AG04449 (cell line): ENCODE data around the gene BCR.
"Not testable (repeated sequence)": the region's sequence is repeated elsewhere in the genome, so short reads cannot be mapped to it uniquely, and the experiment has no call there.

Source experiments
- CTCF ChIA-PET: fragments of 350-600 bp; formaldehyde crosslinking; extraction: SDS; loops from one replicate; lab custom pipeline; 2021; ENCODE audit warnings: antibody characterized with exemption; lab: Yijun Ruan, JAX
- POLR2A ChIA-PET: fragments of 400-600, 350-600 bp; formaldehyde crosslinking; extraction: SDS; loops from one replicate; lab custom pipeline; 2020; ENCODE audit warnings: antibody characterized with exemption, inconsistent platforms; lab: Yijun Ruan, JAX
- DNase-seq: peaks from one replicate; pipeline ENCODE4 v3.0.0-alpha.2; 2010; ENCODE audit warnings: low read depth, low spot score
- H3K4me3 ChIP-seq: 2 replicates; pipeline ENCODE4 v1.5.1; 2011; ENCODE audit warnings: low read depth, mild to moderate bottlenecking, control low read depth, low read length
- TF ChIP-seq, protein P1 (sequence below): IDR thresholded peaks from one replicate; pipeline ENCODE4 v1.5.1; 2011; ENCODE audit warnings: mild to moderate bottlenecking, moderate library complexity, low read length, control low read depth, inconsistent platforms; ENCODE audit not compliant: insufficient read depth; ENCODE audit errors: missing control alignments

The BCR gene

DNA sequence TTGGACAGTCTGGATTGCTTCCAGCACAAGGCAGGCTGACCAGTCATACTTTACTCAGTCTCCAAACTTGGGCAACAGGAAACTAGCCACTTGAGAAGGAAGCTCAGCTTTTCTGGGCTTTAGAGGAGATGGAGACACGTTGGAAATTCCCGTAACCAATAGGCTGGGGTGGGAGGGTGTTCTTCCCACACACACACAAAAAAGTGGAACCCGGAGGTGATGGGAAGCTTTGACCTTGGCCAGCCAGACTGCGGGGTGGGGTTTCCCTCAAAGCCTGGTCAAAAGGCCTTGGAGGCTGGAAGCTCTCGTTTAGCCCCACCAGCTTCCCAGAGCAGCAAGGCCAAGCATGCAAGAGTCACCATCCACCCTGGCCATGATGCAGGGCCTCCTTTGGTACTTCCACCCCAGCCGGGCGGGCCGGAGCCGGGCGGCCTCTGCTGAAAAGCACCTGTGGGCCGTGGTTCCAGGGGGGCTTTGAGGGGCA is 126.2 kb downstream of the BCR start:
- POLR2A ChIA-PET: no interaction called here
- CTCF ChIA-PET: interaction anchor here (0.7 to 1.0 kb wide), 3 partner anchors 14 to 20 kb away, joined by 3 read pairs; no protein-coding TSS in a partner anchor
- TF ChIP-seq, protein P1, sequence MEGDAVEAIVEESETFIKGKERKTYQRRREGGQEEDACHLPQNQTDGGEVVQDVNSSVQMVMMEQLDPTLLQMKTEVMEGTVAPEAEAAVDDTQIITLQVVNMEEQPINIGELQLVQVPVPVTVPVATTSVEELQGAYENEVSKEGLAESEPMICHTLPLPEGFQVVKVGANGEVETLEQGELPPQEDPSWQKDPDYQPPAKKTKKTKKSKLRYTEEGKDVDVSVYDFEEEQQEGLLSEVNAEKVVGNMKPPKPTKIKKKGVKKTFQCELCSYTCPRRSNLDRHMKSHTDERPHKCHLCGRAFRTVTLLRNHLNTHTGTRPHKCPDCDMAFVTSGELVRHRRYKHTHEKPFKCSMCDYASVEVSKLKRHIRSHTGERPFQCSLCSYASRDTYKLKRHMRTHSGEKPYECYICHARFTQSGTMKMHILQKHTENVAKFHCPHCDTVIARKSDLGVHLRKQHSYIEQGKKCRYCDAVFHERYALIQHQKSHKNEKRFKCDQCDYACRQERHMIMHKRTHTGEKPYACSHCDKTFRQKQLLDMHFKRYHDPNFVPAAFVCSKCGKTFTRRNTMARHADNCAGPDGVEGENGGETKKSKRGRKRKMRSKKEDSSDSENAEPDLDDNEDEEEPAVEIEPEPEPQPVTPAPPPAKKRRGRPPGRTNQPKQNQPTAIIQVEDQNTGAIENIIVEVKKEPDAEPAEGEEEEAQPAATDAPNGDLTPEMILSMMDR: no peak
- H3K4me3 ChIP-seq: no peak overlapping the region
- DNase-seq: no peak

DNA sequence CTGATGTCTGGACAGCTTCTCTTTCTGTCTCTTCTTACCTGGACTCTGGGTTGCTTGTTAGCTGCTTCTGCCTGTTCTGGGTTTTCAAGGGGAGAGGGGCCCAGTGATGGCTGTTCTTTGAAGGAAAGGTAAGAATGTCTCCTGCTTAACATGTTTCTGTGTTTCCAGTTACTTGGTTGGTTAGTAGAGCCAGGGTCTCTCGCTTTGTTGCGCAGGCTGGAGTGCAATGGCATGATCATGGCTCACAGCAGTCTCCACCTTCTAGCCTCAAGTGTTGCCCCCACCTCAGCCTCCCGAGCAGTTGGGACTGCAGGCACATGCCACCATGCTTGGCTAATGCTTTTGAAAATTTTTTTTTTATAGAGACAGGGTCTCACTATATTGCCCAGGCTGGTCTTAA is 126.6 kb downstream of the BCR start:
- no peak overlapping the region for H3K4me3 ChIP-seq
- no peak for DNase-seq
- TF ChIP-seq, protein P1: no peak
- CTCF ChIA-PET: interaction anchor here (0.9 to 1.0 kb wide), 2 partner anchors 15 to 21 kb away, joined by 3 read pairs; no protein-coding TSS in a partner anchor
- POLR2A ChIA-PET: no interaction called here

DNA sequence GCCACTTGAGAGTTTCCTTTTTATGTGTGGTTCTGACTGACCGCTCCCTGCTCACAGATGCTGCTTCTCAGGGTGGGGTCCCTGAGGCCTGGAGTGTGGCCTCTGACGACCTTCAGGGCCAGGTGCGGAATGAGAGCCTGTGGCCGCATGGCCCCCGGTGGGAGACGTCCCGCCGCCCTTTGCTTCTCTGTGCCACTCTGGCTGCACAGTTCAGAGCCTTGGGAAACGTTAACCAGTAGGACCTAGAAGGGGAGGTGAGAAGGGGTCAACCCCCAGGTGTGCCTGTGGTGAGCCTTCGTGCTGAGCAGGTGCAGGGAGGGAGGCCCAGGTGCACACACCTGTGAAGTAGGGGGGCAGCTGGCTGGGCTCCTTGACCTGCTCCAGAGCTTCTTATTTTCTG is 127.2 kb downstream of the BCR start:
- DNase-seq, POLR2A ChIA-PET, H3K4me3 ChIP-seq, CTCF ChIA-PET: not testable (repeated sequence)

DNA sequence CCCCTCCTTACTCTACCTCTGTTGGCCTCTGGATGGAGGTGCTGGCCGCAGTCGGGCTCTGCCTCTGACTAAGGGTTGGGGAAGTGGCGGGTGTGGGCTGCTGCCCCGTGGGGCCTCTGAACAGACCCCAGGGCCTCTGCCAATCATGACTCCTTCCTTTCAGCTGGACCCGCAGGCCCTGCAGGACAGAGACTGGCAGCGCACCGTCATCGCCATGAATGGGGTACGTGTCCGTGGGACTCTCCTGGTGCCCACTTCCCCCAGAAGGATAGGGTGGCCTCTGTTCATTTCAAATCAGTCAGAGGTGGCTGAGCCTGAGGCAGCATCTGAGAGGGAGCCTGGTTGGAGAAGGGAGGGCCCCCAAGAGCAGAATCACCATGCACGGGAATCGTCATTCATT is 129.0 kb downstream of the BCR start:
- CTCF ChIA-PET: interaction anchor here (1.2 kb wide), 1 partner anchor 76 kb away, joined by 5 read pairs; no protein-coding TSS in a partner anchor
- POLR2A ChIA-PET: not testable (repeated sequence)

DNA sequence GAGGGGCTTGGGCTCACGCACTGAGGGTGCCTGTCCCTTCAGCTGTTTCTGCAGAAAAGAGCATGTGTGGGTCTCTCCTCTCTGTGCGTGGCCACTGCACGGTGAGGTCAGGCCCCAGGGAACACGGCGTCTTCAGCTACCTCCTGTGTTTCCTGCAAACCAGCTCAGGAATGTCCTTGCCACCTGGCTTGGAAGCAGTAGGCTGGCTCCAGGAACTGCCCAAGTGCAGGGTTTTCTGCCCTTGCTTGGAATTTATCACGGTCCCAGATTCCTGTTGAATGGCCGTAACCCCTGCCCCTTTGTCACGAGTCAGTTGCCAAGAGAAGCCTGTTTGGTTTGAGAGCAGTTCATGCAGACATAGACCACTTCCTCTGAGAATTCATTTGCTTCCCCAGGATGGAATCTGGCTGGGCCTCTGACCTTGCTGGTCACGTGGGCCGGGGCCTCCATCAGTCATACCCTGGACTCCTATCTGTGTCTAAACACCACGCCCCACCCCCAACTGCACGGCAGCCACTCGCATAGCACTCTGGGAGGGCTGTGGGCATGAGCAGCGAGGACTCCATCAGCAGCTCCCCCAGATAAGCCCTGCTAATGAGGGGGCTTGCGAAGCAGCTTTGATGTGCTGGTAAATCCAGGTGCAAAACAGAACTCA is 130.3 kb downstream of the BCR start:
- CTCF ChIA-PET: interaction anchor here (1.2 kb wide), 1 partner anchor 75 kb away, joined by 5 read pairs; no protein-coding TSS in a partner anchor
- H3K4me3 ChIP-seq, POLR2A ChIA-PET: not testable (repeated sequence)

More for the DNA sequence above, 129.0 kb downstream of the BCR start:
- not testable (repeated sequence) for DNase-seq, H3K4me3 ChIP-seq

DNA sequence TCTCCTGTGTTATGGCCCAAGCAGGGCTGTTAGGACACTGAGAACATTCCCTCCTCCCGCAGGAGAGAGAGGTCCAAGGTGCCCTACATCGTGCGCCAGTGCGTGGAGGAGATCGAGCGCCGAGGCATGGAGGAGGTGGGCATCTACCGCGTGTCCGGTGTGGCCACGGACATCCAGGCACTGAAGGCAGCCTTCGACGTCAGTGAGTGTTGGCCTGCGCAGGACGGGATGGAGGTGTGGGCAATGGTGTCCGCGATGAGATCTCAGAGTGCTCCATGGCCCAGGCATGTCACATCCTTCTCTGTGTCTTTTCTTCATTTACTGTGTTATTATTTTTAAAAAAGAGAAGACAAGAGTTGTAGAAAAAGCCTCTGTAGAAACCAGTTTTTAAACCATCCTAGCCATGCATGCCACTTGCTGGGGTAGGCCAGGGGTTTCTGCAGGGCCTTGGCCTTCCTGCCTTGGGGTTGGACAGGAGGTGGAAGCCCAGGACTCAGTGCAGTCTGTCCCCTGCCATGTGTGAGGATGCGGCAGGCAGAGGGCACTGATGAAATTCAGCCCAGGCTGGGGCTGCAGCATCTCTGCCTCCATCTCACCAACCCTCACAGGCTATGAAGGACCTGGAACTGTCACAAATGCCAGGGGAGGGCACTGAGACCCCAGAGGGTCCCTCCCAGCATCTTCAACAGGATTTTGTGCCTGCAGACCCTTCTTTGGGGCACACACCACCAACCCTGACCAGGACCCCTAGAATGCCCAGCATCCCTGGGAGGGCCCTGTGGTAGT is 131.5 kb downstream of the BCR start:
- DNase-seq, POLR2A ChIA-PET, H3K4me3 ChIP-seq, CTCF ChIA-PET: not testable (repeated sequence)

More for the DNA sequence above, 130.3 kb downstream of the BCR start:
- DNase-seq: not testable (repeated sequence)

DNA sequence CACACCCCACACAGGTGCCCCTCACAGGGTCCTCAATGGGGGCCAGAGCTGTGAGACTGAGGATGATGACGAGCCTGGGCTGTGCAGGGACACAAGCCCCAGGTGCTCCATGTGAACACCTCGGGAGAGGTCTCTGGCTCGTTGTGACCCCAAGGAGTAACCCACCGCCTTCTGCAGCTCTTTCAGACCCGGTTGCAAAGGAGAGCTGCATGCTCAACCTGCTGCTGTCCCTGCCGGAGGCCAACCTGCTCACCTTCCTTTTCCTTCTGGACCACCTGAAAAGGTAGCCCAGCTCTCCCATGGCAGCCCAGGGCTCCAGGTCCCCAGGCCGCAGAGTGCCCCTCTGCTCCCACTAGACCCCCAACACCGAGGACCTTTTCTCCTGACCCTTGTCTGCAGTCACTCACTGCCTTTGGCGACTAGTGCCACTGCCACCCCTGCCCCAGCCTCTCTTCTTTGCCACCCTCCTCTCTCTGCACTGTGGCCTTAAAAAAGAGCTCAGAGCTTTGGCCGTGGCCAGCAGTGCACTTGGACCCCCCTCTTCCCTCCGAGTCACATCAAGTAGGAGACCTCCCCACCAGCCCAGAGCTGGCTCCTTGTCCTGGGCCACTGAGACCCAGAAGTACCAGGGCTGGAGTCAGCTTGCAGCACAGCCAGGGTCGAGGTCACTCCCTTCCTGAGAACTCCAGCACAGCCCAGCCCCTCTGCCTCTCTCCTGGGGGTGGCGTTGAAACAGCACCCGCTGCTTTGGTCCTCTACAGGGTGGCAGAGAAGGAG is 133.7 kb downstream of the BCR start:
- ChIA-PET POLR2A (no interaction called here), CTCF (interaction anchor here (0.6 to 2.9 kb wide), 7 partner anchors 9 to 354 kb away, joined by 3 to 17 read pairs (median 3); no protein-coding TSS in a partner anchor)
- DNase-seq: no peak
- H3K4me3 ChIP-seq: no peak overlapping the region
- TF ChIP-seq, protein P1: no peak
